Measurements from ENCODE around the gene STIM2.
"Not testable (repeated sequence)": the region's sequence is repeated elsewhere in the genome, so short reads cannot be mapped to it uniquely, and the experiment has no call there.

Gene STIM2

DNA sequence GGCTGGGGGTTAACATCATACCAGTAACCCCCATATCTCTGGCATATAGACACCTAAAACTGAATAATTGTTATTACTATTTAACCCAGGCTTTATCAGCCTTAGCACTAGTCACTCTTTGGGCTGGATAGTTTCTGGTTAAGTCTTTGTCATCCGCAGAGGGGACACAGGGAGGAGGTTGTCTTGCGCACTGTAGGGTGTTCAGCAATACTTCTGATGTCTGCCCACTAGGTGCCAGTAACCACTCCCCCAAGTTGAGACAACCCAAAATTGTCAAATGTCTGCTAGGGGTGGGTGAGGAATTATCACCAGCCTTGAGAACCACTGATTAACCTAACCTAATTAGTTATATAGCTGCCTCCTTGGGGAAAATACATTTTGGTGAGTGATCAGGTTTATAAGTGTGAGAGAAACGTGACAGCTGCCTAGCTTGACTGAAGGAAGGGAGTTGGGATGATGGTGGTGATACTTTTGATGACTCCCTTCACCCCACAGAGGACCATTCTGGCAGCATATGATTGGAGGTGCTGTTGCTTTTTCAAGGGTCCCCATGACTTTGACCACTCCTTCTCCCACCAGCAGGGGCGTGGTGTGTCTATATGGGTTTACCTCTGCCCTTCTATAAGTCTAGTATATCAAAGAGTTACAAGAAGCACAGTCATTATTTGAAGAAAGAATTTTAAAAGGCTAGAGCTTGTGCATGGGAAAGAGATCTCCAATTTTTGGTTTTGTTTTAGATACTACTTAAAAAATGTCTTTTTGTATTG is 140.9 kb downstream of the STIM2 start:
- DNase-seq (ENCODE audit: low read depth in 2 of 2): no peak

DNA sequence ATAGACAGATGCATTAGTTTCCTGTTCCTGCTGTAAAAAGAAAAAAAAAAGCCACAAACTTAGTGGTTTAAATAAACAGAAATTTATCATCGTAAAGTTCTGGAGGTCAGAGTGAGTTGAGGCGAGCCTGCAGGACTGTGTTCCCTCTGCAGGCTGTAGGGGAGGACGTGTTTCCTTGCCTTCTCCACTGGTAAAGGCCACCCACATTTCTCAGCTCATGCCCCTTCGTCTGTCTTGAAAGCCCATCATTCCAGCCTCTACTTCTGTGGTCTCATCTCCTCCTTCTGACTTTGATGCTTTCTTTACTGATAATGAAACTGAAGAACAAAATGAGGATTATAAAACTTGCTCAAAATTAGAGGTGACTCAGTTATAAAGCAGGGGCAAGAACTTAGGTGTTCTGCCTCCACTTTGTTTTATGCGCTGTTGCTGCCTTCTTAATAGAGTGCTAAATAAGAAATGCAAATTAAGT is 143.0 kb downstream of the STIM2 start:
- DNase-seq (ENCODE audit: low read depth in 2 of 2): no peak

GRCh38 chr4:27005501-27005900 is 144.9 kb downstream of the STIM2 start:
- DNase-seq (ENCODE audit: low read depth in 2 of 2): no peak

DNA sequence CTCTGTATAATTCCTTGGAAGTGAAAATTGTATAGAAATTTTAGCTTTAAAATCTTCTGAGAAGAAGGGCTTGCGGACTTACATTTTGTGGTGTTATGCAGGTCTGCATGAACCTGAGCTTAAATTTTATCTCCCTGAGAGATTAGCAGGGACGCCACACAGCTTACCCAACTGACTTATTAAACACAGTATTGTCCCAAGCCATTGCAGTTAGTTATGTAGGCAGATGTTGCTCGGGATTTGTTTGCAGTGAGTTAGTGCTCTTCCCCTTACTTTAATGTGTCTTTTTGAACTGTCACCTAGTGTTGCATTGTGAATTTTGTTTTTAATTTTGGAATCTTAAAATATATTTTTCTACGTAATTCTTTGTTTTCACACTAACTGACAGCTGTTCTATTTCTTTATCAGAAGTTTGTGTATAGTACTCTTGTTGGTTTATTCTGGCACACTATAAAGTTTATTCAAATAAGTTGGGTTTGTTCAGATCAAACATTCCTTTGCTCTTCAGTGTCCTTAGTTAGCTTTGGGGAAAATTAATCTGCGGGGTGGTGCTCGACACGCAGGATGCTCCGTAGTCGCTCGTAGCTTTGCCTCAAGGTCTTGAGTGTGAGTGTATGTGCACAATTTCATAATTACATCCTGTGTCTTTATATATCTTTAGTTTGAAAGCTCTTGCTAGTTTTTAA is 145.4 kb downstream of the STIM2 start:
- no peak for DNase-seq (ENCODE audit: low read depth in 2 of 2)

- no peak for DNase-seq (ENCODE audit: low read depth in 2 of 2)
Observed at GRCh38 chr4:27006646-27007045, 146.0 kb downstream of the STIM2 start.

DNA sequence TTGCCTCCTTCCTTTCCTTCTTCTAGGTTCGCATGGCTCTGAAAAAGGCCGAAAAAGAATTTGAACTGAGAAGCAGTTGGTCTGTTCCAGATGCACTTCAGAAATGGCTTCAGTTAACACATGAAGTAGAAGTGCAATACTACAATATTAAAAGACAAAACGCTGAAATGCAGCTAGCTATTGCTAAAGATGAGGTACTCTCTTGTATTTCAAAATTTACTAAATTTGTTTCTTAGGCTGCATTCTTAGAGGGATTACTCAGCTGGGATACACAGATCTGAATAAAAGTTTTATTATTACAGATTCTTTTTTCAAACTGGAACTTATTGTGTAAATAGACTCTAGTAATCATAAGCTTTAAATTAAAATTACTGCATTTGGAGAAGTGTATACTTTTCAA is 146.9 kb downstream of the STIM2 start:
- DNase-seq (ENCODE audit: low read depth in 2 of 2): no peak

GRCh38 chr4:27008679-27009078 is 148.0 kb downstream of the STIM2 start:
- DNase-seq (ENCODE audit: low read depth in 2 of 2): no peak

DNA sequence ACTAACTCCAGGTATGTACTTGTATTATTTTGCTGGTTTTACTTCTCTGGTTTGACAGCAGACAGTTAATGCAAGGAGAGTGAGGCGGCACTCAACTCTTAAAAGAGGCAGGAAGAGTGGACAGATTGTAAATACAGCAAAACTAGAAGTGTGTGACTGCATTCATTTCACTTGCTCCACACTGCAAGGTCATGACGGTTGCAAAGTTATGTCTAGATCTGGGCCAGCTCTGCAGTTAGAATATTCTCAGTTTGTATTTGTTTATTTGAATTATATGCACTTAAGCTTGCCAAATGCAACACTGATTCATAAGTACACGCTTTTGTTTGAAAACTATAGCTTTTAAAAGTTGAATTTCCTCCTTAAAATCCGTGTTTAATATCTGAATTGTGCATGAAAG is 148.9 kb downstream of the STIM2 start:
- no peak for DNase-seq (ENCODE audit: low read depth in 2 of 2)

DNA sequence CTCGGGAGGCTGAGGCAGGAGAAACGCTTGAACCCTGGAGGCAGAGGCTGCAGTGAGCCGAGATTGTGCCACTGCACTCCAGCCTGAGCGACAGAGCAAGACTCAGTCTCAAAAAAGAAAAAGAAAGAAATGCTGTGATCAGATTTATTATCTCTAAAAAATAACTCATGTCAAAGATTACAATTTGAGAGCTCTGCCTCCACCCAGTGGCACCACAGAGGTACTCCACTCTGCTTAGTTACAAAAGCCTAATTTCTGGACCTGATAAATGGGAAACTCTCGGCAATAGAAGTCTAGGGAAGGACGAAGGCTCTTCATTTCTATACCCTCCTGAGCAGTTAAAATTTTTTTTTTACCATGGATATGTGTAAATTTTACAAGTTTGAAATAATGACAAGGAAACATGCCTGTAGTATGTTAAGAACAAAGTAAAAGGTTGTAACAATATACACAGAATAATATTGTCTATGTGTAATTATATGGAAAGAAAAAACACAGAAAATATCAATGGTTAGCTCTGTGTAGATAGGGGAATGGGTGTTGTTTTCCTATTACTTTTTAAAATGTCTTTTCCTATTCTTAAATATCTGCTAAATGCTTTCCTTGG is 149.8 kb downstream of the STIM2 start:
- peak; percentile 15 to 48 for DNase-seq (ENCODE audit: low read depth in 2 of 2)

DNA sequence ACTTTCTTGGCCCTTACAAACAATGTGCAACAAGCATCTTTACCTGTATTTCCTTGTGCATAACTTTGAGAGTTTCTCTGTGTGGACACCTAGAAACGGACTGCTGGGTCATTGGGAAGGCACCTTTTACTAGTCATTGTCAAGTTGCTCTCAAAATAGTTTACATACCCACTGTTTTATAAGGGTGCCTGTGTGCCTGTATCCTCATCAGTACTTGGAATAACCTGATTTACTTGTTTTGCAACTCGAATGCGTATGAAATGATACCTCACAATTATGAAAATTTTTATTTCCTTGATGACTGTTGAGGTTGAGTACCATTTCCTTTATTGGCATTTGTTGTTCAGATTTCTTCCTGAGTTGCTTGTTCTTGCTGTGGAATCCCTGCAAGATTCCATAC is 150.8 kb downstream of the STIM2 start:
- DNase-seq (ENCODE audit: low read depth in 2 of 2): no peak

DNA sequence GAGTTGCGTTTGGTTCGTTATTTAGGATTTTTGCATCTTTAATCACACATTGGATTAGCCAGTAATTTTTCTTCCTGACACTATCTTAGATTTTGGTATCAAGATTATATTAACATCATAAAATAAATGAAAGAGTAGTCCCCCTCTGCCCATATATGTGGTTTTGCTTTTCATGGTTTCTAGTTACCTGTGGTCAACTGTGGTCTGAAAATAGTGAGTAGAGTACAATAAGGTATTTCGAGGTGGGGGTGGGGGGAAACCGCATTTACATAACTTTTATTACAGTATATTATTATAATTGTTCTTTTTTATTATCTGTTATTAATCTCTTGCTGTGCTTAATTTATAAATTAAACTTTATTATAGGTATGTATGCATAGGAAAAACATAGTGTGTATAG is 152.4 kb downstream of the STIM2 start:
- no peak for DNase-seq (ENCODE audit: low read depth in 2 of 2)

DNA sequence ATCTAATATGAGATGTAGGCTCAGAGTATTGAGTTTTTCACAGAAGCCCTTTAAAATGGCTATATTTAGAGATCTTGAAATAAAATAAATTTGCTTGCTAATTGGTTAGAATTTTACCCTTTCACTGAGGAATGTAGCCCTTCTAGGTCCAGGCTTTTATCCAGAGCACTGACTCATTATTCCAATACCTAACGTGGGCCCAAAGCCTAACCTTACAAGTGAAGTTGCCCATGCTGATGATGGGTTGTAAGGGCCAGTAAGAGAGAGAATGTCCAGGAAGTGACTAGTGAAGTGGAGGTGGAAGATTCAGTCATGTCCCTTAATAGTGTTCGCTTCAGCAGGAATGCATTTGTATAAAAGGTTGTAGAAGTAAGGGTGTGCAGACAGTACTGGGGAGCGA is 155.9 kb downstream of the STIM2 start:
- DNase-seq (ENCODE audit: low read depth in 2 of 2): no peak

- DNase-seq (ENCODE audit: low read depth in 2 of 2): no peak
Observed at GRCh38 chr4:27017623-27018022, 157.0 kb downstream of the STIM2 start.

GRCh38 chr4:27018076-27018475 is 157.4 kb downstream of the STIM2 start:
- DNase-seq (ENCODE audit: low read depth in 2 of 2): no peak

DNA sequence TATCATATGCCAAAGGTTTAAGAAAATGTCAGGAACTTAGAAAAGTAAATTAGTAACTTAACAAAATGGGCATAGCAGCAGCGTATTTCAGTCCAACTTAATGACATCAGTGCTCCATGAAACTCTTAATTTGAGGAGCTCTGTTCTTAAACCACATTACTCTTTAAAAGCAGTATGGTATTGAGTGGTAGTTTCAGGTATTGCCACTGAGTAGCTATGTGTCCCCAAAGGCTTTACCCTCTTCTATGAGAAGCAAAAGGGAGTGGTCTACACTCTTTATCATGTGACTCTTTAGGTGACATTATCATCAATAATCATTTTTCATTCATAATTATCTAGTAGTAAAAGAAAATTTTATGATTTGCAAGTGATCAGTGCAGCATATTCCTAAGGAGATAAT is 158.3 kb downstream of the STIM2 start:
- DNase-seq (ENCODE audit: low read depth in 2 of 2): no peak

GRCh38 chr4:27019766-27020165 is 159.1 kb downstream of the STIM2 start:
- DNase-seq (ENCODE audit: low read depth in 2 of 2): no peak

- DNase-seq (ENCODE audit: low read depth in 2 of 2): no peak
Observed at GRCh38 chr4:27020203-27020602, 159.6 kb downstream of the STIM2 start.

GRCh38 chr4:27020603-27021002 is 160.0 kb downstream of the STIM2 start:
- no peak for DNase-seq (ENCODE audit: low read depth in 2 of 2)

GRCh38 chr4:27022963-27023362 is 162.3 kb downstream of the STIM2 start:
- DNase-seq (ENCODE audit: low read depth in 2 of 2): no peak

DNA sequence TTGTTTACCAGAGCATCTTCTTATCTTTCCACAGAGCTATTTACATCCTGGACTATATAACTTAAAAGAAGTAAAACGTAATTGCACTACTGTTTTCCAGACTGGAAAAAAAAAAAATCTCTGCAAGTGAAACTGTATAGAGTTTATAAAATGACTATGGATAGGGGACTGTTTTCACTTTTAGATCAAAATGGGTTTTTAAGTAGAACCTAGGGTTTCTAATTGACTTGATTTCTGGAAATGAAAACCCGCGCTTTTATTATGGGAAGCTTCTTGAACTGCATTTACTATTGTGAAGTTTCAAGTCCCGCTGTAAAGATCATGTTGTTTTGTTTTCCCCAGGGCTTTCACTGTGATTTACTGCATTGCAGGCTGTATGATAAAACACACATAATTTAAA is 162.7 kb downstream of the STIM2 start:
- DNase-seq (ENCODE audit: low read depth in 2 of 2): no peak

- DNase-seq (ENCODE audit: low read depth in 2 of 2): no peak
Observed at GRCh38 chr4:27024805-27025204, 164.2 kb downstream of the STIM2 start.

GRCh38 chr4:27027428-27027827 is 166.8 kb downstream of the STIM2 start:
- no peak for DNase-seq (ENCODE audit: low read depth in 2 of 2)

DNA sequence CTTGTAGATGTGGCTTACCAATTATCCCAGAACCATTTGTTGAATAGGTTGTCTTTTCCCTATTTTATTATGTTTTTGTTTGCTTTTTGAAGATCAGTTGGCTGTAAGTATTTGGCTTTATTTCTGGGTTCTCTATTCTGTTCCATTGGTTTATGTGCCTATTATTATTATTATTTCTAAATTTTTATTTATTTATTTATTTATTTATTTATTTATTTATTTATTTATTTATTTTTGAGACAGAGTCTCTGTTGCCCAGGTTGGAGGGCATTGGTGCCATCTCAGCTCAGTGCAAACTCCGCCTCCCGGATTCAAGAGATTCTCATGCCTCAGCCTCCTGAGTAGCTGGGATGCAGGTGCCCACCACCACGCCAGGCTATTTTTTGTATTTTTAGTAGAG is 174.5 kb downstream of the STIM2 start:
- not testable (repeated sequence) for DNase-seq (ENCODE audit: low read depth in 2 of 2)

Measured in stimulated activated CD8-positive, alpha-beta memory T cell treated with anti-CD3 and anti-CD28 coated beads, Interleukin-7, amount 100 ng/mL, for 4 hours (primary cell).